ENCODE results near the gene SUPT4H1.

- TF ChIP-seq CTCF (conservative IDR thresholded peaks at IDR 0.05) (no peak), EZH2 (IDR thresholded peaks at IDR 0.05; ENCODE audit: low read depth) (no peak)
These were observed 26.0 kb downstream of the SUPT4H1 start for GRCh38 chr17:58325976-58326468.
